ENCODE results near the gene ZNF827.

ZNF827 gene

DNA sequence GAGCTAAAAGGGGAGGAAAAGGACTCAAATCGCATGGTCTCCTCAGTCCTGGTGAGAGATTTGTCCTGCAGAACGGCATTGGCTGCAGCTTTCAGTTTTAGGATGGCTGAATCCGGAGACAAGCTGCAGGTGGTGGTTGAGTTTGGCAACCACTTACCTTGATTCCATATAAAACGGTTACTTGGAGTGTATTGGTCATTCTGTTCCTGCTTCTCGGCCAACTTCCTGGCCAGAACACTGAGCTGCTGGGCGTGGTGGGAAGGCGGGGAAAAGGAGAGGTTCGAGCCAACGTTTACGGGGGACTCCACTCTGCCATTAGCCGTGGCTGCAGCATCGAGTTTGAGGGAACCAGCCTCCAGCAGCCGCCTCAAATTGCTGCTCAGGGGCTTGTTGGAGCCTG, 36.1 kb downstream of the ZNF827 start:
- H3K4me3 ChIP-seq (ENCODE audit: low read depth, low read length), result no peak overlapping the region
- TF ChIP-seq, protein P1, sequence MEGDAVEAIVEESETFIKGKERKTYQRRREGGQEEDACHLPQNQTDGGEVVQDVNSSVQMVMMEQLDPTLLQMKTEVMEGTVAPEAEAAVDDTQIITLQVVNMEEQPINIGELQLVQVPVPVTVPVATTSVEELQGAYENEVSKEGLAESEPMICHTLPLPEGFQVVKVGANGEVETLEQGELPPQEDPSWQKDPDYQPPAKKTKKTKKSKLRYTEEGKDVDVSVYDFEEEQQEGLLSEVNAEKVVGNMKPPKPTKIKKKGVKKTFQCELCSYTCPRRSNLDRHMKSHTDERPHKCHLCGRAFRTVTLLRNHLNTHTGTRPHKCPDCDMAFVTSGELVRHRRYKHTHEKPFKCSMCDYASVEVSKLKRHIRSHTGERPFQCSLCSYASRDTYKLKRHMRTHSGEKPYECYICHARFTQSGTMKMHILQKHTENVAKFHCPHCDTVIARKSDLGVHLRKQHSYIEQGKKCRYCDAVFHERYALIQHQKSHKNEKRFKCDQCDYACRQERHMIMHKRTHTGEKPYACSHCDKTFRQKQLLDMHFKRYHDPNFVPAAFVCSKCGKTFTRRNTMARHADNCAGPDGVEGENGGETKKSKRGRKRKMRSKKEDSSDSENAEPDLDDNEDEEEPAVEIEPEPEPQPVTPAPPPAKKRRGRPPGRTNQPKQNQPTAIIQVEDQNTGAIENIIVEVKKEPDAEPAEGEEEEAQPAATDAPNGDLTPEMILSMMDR (IDR thresholded peaks at IDR 0.05; ENCODE audit: low read depth, low read length), result no peak

DNA sequence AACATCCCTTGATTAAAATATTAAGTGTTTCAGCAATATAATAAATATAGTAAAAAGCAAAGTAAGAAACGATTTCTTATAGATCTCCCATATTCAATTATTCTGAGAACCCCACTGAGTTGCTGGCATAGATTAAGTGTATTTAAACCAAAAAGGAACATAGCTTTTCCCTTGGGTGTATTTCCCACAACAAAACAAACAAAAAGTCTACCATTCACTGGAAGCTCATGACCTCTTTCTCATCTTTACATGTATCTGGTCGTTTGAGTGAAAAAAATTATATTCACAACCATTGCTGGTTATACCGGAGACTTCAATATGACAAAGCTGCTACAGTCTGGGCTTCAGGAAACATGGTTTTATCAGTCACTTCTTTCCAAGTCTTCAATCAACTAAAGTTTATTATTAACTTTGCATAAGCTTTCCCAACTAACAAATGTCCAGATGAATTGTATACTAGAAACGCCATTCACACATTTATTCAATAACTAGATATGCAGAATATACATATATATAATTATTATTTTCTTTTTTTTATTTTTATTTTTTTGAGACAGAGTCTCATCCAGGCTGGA, 38.6 kb downstream of the ZNF827 start:
- H3K4me3 ChIP-seq (ENCODE audit: low read depth, low read length), result no peak overlapping the region
- TF ChIP-seq, protein P1 (IDR thresholded peaks at IDR 0.05; ENCODE audit: low read depth, low read length), result no peak

DNA sequence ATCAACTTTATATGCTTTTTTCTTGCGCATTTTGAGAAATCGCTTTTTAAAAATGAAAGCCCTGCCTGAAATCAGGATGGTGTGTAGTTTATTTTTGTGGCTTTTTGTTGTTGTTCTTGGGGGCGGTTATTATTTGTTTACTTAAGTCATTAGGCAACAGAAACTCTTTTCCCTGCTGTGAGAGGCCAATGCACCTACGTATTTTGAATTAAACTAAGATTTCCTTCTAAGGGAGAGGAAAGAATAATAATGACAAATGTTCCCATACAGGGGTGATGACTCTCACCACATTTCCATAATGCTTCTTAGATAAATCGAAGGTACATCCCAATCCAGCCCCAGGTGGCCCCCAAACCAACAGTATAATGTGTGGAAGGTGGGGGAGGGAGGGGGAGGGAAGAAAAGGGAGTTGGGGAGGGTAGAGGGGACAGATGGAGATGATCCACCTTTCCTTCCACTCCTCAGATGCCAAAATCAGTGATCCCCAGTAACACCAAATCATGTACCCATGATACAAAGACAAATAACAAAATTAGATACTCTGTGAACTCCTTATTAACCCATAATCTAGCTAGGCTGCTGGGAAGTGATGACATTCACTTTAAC, 39.6 kb downstream of the ZNF827 start:
- no peak overlapping the region for H3K4me3 ChIP-seq (ENCODE audit: low read depth, low read length)
- TF ChIP-seq, protein P1 (IDR thresholded peaks at IDR 0.05; ENCODE audit: low read depth, low read length), result no peak

DNA sequence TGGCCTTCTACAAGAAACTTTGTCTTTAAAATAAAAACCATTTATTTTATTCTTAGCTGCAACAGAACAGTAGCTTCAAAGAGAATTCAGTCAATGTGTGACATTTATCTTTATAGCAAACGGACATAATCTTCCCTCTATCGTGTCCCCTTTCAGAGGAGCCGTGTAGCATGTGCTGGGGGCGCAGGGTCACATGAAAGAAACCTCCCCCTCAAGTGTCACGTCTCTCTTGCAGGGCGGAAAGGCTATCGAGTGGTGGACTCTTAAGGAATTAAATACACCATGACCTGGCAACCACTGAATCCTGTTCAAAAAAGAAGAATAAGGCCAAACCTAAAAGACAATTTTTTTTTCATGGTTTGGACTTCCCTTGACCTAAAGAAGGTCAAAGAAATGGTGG, 40.2 kb downstream of the ZNF827 start:
- no peak overlapping the region for H3K4me3 ChIP-seq (ENCODE audit: low read depth, low read length)
- TF ChIP-seq, protein P1 (IDR thresholded peaks at IDR 0.05; ENCODE audit: low read depth, low read length), result no peak

DNA sequence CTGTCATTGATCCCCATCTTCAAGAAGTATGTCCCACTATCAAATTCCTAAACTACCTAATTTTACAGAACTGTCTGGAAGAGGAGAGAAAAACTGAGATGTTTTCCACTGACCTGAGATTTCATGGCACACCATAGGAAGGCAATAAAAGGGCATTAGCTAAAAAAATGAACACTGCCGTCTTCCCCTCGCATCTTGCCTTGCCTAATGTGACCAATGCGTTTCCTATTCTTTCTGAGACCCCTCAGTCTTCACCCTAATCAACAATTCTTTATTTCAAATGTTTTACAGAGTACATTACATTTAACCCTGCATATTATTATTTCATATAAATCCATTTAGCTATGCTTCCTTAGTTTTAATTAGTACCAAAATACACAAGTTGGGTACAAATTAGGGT, 43.6 kb downstream of the ZNF827 start:
- TF ChIP-seq, protein P1 (IDR thresholded peaks at IDR 0.05; ENCODE audit: low read depth, low read length), result no peak
- H3K4me3 ChIP-seq (ENCODE audit: low read depth, low read length), result no peak overlapping the region

DNA sequence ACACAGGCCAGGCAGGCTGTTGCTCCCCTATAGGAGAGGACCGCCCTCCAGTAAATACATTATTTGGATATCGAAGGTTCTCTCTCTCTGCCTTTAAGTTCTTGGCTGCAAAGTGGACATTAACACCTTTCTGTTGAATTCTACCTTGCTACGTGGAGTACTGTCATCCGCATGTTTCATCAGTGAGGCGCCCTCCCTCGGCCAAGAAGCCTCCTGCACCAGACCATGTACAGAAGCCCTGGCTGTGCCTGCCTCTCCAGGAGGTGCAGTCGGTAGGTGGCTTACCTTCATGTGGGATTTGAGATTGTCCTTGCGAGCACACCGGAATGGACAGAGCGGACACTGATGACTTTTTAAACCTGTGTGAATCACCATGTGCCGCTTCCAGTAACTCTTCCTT, 46.7 kb downstream of the ZNF827 start:
- no peak overlapping the region for H3K4me3 ChIP-seq (ENCODE audit: low read depth, low read length)
- TF ChIP-seq, protein P1 (IDR thresholded peaks at IDR 0.05; ENCODE audit: low read depth, low read length), result no peak

DNA sequence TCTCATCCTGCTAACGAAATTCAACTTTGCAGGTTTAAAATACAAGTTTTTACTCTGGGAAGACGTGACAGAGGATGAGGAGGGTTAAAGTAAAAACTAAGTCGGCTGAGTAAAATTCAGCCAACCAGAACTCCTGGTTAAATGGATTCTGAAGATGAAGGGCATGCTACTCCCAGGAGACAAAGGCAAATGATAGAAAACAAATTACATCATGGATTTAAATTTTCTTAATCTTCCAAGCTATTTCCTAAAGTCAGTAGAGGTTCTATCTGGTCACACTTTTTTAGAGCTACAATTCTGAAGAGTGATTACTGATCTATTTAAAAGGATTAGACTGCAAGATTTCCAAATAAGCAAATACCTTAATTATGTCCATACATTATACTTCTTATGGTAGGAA, 47.9 kb downstream of the ZNF827 start:
- TF ChIP-seq, protein P1 (IDR thresholded peaks at IDR 0.05; ENCODE audit: low read depth, low read length), result no peak
- no peak overlapping the region for H3K4me3 ChIP-seq (ENCODE audit: low read depth, low read length)

Measured in WI38 (cell line).